ENCODE results near the gene TCEANC.

Gene TCEANC

DNA sequence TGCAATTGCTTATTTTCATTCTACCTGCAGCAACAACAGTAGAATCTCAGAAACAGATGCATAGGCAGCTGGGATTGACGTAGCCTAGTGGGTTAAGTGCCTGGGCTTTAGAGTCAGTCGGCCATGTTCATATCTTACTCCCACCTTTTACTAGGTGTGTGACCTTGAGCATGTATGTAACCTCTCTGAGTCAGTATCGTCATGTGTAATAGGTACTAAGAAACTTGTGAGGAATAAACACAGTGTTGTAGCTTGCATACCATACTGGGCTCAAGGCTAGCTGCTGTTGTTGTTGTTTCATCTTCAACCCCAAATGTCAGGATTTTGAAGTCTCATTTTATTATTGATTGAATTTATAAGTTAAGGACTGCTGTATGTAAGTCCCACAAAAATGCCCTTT, 50.2 kb downstream of the TCEANC start (continued):
- TF ChIP-seq, protein P1, sequence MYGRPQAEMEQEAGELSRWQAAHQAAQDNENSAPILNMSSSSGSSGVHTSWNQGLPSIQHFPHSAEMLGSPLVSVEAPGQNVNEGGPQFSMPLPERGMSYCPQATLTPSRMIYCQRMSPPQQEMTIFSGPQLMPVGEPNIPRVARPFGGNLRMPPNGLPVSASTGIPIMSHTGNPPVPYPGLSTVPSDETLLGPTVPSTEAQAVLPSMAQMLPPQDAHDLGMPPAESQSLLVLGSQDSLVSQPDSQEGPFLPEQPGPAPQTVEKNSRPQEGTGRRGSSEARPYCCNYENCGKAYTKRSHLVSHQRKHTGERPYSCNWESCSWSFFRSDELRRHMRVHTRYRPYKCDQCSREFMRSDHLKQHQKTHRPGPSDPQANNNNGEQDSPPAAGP (tag by site-specific recombination; IDR thresholded peaks at IDR 0.05) = no peak
- TF ChIP-seq ZNF157 (tag by site-specific recombination; IDR thresholded peaks at IDR 0.05) = no peak
- no peak for TF ChIP-seq ZNF624 (tag by site-specific recombination; IDR thresholded peaks at IDR 0.05)
- no peak for TF ChIP-seq ZNF169 (tag by site-specific recombination; IDR thresholded peaks at IDR 0.05)
- TF ChIP-seq, protein P2, sequence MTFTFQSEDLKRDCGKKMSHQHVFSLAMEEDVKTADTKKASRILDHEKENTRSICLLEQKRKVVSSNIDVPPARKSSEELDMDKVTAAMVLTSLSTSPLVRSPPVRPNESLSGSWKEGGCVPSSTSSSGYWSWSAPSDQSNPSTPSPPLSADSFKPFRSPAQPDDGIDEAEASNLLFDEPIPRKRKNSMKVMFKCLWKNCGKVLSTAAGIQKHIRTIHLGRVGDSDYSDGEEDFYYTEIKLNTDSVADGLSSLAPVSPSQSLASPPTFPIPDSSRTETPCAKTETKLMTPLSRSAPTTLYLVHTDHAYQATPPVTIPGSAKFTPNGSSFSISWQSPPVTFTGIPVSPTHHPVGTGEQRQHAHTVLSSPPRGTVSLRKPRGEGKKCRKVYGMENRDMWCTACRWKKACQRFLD (tag by site-specific recombination; IDR thresholded peaks at IDR 0.05) = no peak
- no peak for TF ChIP-seq ZNF623 (tag by site-specific recombination; IDR thresholded peaks at IDR 0.05)
- no peak for TF ChIP-seq ZNF701 (tag by site-specific recombination; IDR thresholded peaks at IDR 0.05)
- TF ChIP-seq, protein P3, sequence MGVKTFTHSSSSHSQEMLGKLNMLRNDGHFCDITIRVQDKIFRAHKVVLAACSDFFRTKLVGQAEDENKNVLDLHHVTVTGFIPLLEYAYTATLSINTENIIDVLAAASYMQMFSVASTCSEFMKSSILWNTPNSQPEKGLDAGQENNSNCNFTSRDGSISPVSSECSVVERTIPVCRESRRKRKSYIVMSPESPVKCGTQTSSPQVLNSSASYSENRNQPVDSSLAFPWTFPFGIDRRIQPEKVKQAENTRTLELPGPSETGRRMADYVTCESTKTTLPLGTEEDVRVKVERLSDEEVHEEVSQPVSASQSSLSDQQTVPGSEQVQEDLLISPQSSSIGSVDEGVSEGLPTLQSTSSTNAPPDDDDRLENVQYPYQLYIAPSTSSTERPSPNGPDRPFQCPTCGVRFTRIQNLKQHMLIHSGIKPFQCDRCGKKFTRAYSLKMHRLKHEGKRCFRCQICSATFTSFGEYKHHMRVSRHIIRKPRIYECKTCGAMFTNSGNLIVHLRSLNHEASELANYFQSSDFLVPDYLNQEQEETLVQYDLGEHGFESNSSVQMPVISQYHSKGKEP (tag by site-specific recombination; IDR thresholded peaks at IDR 0.05) = no peak
- no peak for TF ChIP-seq ZNF76 (tag by site-specific recombination; IDR thresholded peaks at IDR 0.05; ENCODE audit: borderline replicate concordance, low read depth)

DNA sequence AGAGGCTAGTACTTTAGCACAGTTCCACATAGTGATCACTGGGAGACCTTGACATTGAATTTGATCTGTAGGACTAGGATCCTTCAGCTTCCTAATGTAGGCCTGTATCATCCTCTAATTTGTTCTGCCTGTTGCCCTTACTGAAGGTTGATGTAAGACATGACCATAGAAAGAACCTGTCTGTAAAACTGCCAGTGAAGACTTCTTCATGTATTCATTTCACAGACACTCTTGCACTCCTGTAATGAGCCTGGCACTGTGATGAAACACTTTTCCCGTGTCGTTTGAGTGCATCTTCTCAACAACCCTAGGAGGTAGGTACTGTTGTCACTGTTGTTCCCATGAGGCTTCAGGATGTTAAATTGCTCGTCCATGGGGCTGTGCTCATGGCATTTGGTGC, 50.6 kb downstream of the TCEANC start:
- ChIA-PET POLR2A (no interaction called here), CTCF (interaction anchor here (1.7 kb wide), 1 partner anchor 47 kb away, joined by 4 read pairs; no protein-coding TSS in a partner anchor)

More for the DNA sequence above, 50.6 kb downstream of the TCEANC start:
- Histone ChIP-seq H3K4me1 (ENCODE audit: control insufficient read depth, insufficient read depth, low read length) (0 out of 2 replicates have a peak, but pooled peaks cover 2% of the 10 kb centered on the region), H3K27ac (ENCODE audit: extremely low read depth, low read depth, low read length) (no peak overlapping the region), H3K9me3 (ENCODE audit: control insufficient read depth, insufficient read depth, low read depth, low read length) (no peaks in the 10 kb centered on the region), H3K36me3 (ENCODE audit: control insufficient read depth in 2 of 2, insufficient read depth in 1 of 2, low read length in 2 of 2) (peaks cover 39 to 48% of the 10 kb centered on the region in 2 experiments), H3K4me3 (ENCODE audit: low read depth, low read length) (no peak overlapping the region)
- no peak for TF ChIP-seq ZNF248 (tag by site-specific recombination; IDR thresholded peaks at IDR 0.05)
- TF ChIP-seq ZSCAN30 (tag by site-specific recombination; IDR thresholded peaks at IDR 0.05) = no peak
- TF ChIP-seq ZIC2 (tag by site-specific recombination; IDR thresholded peaks at IDR 0.05) = no peak
- TF ChIP-seq BCL11B (tag by site-specific recombination; IDR thresholded peaks at IDR 0.05; ENCODE audit: low read depth) = no peak
- no peak for TF ChIP-seq MYNN (tag by site-specific recombination; IDR thresholded peaks at IDR 0.05; ENCODE audit: borderline replicate concordance)
- TF ChIP-seq OVOL3 (tag by site-specific recombination; IDR thresholded peaks at IDR 0.05) = no peak
- no peak for TF ChIP-seq ZNF664 (tag by site-specific recombination; IDR thresholded peaks at IDR 0.05)
- no peak for TF ChIP-seq ZNF518A (tag by site-specific recombination; conservative IDR thresholded peaks at IDR 0.05; ENCODE audit: low read depth)
- no peak for TF ChIP-seq ZNF449 (tag by site-specific recombination; IDR thresholded peaks at IDR 0.05)
